AG09309 (cell line): ENCODE measurements around the gene IFNL2.

Experiments used
- DNase-seq: peaks from one replicate; pipeline ENCODE4 v3.0.0-alpha.2; 2010; ENCODE audit warnings: low read depth
- H3K4me3 ChIP-seq: 2 replicates; pipeline ENCODE4 v1.5.1; 2011; ENCODE audit warnings: mild to moderate bottlenecking, low read depth, low read length, moderate library complexity; ENCODE audit not compliant: control insufficient read depth
- CTCF ChIP-seq: IDR thresholded peaks from 2 replicates; pipeline ENCODE4 v1.5.1; 2011; ENCODE audit warnings: mild to moderate bottlenecking, low read depth, low read length, inconsistent platforms; ENCODE audit not compliant: insufficient read depth, control insufficient read depth; ENCODE audit errors: missing control alignments

IFNL2 gene

GRCh38 chr19:39314016-39314728, 46.0 kb downstream of the IFNL2 start:
- no peak for DNase-seq
- H3K4me3 ChIP-seq = no peak overlapping the region
- TF ChIP-seq CTCF = no peak

- no peak overlapping the region for H3K4me3 ChIP-seq
- no peak for TF ChIP-seq CTCF
- no peak for DNase-seq
Observed at GRCh38 chr19:39315933-39316332, 47.7 kb downstream of the IFNL2 start.

GRCh38 chr19:39316627-39317321, 48.6 kb downstream of the IFNL2 start:
- no peak for TF ChIP-seq CTCF
- no peak overlapping the region for H3K4me3 ChIP-seq
- no peak for DNase-seq

- no peak for TF ChIP-seq CTCF
- no peak overlapping the region for H3K4me3 ChIP-seq
- no peak for DNase-seq
Observed at GRCh38 chr19:39317476-39317875, 49.3 kb downstream of the IFNL2 start.

- H3K4me3 ChIP-seq = no peak overlapping the region
- DNase-seq = no peak
- no peak for TF ChIP-seq CTCF
Observed at GRCh38 chr19:39318071-39318470, 49.9 kb downstream of the IFNL2 start.

- TF ChIP-seq CTCF = no peak
- no peak overlapping the region for H3K4me3 ChIP-seq
- no peak for DNase-seq
Observed at GRCh38 chr19:39318690-39319089, 50.5 kb downstream of the IFNL2 start.
